Measurements from ENCODE around the gene KCNQ1.

The KCNQ1 gene

DNA sequence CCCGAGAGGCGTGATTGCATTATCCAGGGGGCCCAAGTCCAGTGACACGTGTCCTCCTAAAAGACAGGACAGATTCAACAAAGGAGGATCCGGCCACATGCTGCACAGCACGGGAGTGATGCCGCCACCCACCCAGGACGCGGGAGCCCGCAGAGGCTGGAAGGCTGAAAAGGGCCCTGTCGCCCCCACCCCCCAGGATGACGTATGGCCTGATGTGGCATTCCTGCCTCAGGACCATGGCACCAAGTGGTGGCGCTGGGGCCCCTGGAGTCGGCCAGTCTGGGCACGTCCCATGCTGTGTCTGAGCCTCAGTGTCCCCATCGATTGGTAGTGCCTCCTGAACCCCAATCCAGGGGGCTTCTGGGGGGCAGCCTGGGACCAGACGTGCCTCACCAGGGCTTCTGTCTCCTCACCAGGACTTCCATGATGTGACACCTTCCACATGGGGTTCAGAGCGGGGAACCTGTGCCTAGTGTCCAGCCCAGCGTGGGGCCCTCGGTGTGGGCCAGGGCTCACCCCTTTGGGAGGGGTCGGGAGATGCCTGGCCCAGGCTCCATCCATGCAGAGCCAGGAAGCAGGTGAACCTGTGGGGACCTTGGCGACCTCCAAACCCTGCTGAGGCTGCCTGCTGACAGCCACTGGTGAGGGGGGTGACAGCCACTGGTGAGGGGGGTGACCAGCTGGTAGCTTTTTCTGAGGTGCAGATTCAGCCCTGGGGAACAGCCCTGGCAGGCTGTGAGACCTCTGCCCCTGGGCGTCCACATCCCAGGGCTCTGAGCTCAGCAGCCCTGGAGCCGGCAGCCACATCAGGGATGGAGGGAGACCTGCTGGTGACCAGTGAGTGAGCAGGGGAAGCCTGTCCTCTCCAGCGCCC, 75.3 kb downstream of the KCNQ1 start:
- TF ChIP-seq, protein P1, sequence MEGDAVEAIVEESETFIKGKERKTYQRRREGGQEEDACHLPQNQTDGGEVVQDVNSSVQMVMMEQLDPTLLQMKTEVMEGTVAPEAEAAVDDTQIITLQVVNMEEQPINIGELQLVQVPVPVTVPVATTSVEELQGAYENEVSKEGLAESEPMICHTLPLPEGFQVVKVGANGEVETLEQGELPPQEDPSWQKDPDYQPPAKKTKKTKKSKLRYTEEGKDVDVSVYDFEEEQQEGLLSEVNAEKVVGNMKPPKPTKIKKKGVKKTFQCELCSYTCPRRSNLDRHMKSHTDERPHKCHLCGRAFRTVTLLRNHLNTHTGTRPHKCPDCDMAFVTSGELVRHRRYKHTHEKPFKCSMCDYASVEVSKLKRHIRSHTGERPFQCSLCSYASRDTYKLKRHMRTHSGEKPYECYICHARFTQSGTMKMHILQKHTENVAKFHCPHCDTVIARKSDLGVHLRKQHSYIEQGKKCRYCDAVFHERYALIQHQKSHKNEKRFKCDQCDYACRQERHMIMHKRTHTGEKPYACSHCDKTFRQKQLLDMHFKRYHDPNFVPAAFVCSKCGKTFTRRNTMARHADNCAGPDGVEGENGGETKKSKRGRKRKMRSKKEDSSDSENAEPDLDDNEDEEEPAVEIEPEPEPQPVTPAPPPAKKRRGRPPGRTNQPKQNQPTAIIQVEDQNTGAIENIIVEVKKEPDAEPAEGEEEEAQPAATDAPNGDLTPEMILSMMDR (IDR thresholded peaks at IDR 0.05; ENCODE audit: insufficient read depth, missing control alignments): no peak
- no peak for DNase-seq (ENCODE audit: insufficient read length, low spot score)
- no peak for FAIRE-seq

DNA sequence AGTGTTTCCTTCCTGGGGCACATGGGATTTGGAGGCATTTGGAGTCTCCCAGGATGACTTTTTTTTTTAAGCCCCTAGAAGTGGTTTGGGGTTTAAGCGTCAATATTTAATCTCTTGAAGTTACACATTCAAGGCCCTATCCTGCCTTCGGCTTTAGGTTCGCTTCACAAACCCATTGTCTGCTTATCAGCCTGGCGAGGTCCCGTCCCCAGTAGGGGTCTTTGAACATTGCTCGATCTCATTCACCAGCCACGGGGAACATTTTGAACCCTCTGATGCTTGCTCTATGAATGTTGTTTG, 75.9 kb downstream of the KCNQ1 start:
- TF ChIP-seq, protein P1 (IDR thresholded peaks at IDR 0.05; ENCODE audit: insufficient read depth, missing control alignments): no peak
- no peak for DNase-seq (ENCODE audit: insufficient read length, low spot score)
- no peak for FAIRE-seq

DNA sequence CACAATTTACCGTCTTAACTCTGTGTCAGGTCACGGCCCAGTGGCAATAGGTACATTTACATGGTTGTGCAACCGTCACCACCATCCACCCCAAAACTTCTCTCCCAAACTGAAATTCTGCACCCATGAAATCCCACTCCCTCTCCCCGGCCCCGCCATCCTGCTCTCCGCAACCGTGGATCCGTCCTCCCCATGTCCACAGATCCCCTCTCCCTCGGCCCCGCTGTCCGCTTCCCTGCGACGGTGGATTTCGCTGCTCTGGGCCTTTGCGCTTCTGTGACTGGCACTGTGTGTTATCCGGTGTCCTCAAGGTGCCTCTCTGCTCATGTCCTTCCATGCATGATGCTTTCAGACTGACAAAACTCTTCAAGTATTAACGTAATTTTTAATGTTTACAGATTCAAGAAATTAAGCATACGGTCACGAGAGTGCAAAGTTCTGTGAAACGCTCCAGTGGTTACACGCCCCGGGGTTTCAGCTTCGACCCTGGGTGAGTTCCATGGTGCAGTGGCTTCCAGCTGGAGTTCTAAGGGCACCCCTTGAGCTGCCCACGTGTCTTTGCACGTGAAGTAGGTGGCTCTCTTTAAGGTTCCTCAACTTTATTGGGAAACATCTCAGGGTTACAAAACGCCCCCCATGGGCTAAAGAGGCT, 76.4 kb downstream of the KCNQ1 start:
- no peak for DNase-seq (ENCODE audit: insufficient read length, low spot score)
- TF ChIP-seq, protein P1 (IDR thresholded peaks at IDR 0.05; ENCODE audit: insufficient read depth, missing control alignments): no peak
- no peak for FAIRE-seq

DNA sequence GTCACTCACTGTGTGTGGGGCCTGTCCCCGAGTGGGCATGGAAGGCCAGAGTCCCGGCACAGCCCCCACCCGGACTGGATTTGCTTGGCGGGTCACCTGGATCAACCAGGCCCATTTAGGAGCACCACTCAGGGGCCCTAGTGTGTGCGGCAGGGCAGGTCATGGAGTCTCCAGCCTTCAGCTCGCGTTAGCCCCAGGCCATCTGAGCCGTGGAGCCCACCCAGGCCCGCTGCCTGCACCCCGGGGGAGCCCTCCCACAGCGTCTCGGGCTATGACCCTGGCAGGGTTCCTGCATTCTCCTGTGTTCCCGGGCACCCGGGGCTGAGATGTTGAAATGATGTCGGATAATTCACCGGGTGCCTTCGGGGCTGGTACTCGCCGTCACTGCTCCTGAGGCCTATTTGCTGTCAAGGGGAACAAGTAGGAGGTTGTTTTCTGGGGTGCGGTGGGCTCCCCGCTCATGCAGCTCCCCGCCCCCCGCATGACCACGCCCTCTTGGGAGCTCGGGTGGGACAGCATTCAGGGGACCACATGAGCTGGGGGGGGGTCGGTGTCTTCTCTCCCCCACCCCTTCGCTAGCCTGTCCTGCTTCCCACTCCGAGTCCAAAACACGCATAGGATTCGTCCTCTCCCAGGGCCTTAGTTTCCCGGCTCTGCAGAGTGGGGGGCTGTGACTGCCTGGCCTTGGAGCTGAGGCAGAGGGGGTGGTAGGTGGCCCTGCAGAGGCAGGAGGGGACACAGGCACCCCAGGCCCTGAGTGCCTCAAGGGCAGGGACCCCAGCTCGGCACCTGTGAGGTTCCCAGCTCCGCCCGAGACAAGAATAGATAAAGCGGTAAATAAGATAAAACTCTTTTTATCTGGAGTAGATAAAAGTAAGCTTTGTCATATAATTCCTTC, 77.2 kb downstream of the KCNQ1 start:
- DNase-seq (ENCODE audit: insufficient read length, low spot score): no peak
- TF ChIP-seq, protein P1 (IDR thresholded peaks at IDR 0.05; ENCODE audit: insufficient read depth, missing control alignments): no peak
- FAIRE-seq: no peak

DNA sequence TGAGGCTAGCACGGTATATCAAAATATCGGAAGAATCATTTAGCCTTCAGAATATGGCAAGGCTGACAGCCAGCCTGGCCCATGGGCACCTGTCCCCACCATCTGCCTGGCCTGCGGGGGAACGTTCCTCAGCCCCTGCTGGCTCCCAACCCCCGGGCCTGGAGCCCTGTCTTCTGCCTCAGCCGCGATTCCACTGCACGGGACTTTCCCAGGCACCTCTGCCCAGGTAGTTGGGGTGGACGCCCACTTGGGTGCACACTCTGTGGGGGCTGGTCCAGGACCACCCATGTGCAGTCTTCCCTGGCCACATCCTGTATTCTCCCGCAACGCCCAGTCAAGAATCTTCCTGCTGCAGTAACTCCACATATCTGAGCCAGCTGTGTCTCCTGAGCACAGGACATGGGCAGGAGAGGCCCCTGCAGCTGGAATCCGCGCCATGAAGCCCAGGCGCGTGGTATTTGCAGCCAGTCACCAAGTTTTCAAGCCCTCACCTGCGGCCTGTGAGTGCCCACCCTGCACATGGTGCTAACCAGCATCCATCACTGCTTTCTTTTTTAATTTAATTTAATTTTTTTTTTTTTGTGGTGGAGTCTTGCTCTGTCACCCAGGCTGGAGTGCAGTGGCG, 77.9 kb downstream of the KCNQ1 start:
- DNase-seq (ENCODE audit: insufficient read length, low spot score) (no peak), FAIRE-seq (no peak)

DNA sequence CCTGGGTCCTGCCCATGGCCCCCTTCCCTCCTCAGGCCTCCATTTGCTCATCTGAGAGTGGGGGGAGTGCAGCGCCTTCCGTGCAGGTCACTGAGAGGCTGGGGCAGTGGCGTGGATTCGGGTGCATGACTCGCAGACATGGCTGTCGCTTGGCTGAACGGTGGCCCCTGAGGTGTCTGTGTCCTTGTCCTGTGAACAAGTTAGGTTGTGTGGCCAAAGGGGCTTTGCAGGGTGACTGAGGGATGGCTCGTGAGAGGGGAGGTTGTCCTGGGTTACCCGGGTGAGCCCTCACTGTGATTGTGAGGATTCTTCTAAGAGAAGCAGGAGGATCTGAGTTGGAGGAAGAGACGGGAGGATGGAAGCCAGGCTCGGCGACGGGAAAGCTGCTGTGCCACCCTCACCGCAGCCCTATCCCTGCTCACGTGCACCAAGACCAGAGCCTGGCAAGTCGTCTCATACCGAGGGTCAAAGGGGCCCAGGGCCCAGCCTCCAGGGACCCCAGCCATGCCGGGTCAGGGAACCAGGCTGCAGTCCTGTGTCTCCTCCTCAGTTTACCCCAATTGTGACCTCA, 79.1 kb downstream of the KCNQ1 start:
- TF ChIP-seq, protein P1 (IDR thresholded peaks at IDR 0.05; ENCODE audit: insufficient read depth, missing control alignments): no peak
- DNase-seq (ENCODE audit: insufficient read length, low spot score) (no peak), FAIRE-seq (no peak)

More for the DNA sequence above, 77.9 kb downstream of the KCNQ1 start:
- TF ChIP-seq, protein P1 (IDR thresholded peaks at IDR 0.05; ENCODE audit: insufficient read depth, missing control alignments): no peak
